TTC549 (cell line): ENCODE measurements around the gene PRMT2.
"Not testable (repeated sequence)": the region's sequence is repeated elsewhere in the genome, so short reads cannot be mapped to it uniquely, and the experiment has no call there.

ENCODE experiments used
- FAIRE-seq: peaks from 2 replicates; lab custom pipeline; 2012; peaks lifted over from hg19 to GRCh38; lab: Jason Lieb, UNC

The PRMT2 gene

DNA sequence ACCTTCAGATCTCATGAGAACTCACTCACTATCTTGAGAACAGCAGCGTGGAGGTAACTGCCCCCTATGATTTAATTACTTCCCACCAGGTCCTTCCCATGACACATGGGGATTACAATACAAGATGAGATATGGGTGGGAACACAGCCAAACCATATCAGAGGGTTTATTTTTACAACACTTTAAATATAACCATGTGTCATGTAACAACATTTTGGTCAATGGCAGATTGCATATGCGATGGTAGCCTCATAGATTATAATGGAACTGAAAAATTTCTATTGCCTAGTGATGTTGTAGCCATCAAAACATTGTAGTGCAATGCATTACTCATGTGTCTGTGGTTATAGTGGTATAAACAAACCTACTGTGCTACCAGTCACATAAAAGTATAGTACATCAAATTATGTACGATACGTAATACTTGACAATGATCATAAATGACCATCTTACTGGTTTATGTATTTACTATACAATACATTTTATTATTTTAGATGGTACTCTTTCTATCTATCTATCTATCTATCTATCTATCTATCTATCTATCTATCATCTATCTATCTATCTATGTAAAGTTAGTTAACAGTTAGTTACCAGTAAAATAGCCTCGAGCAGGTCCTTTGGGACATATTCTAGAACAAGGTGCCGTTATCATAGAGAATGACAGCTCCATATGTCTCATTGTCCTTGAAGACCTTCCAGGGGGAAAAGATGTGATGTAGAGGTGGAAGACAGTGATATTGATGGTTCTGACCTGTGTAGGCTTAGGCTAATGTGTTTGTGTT lies 18.0 kb upstream of the PRMT2 start:
- no peak for FAIRE-seq

DNA sequence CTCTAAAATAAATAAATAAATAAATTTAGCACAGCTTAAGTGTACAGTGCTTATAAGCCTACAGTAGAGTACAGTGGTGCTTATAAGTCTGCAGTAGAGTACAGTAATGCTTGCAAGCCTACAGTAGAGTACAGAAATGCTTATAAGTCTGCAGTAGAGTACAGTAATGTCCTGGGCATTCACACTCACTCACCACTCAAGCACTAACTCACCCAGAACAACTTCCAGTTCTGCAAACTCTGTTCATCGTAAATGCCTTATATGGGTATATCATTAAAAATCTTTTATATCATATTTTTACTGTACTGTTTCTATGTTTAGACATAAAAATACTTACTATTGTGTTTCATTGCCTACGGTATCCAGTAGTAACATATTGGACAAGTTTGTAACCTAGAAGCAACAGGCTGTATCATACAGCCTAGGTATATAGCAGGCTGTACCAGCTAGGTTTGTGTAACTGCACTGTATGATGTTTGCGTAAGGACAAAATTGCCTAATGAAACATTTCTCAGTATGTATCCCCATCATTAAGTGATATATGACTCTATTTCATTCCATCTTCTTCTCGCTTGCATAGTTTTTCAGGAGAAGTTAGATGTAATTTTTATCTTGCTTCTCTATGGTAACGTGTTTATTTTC lies 16.6 kb upstream of the PRMT2 start:
- FAIRE-seq, result no peak

DNA sequence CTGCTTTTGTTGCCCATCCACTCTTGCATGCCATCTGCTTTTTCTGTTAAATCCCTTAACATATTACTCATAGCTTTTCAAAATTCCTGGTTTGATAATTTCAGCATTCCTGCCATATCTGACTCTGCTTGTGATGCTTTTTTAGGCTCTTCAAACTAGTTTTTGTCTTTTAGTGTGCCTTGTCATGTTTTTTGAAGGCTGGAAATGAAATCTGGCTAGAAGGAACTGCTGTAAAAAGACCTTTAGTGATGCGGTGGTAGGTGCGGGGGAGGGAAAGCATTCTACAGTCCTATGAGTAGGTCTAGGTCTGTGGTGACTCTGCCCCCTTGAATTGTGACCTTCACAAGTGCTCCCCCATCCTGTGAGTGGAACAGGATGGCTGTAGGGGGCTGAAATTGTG lies 15.6 kb upstream of the PRMT2 start:
- no peak for FAIRE-seq

DNA sequence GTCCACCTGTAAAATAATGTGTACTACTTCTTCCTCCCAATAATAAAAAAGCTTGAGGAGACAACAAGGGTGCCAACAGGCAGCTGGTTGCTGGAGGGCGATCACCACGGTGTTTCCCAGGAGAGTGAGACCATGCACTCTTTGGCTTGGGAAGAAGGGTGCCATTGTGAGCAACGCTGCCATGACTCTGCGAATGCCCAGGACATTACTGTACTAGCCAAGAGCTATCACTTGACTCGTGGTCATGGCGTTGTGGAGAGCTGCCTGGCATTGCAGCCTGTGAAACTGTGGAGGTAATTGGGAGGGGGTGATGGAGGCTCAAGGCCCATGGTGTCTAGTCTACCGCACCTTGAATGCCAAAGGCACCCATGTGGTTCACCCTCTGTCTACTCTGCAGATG lies 14.6 kb upstream of the PRMT2 start:
- no peak for FAIRE-seq

- no peak for FAIRE-seq
Observed at GRCh38 chr21:46621457-46622182, 13.9 kb upstream of the PRMT2 start.

- no peak for FAIRE-seq
Observed at GRCh38 chr21:46622226-46622625, 13.2 kb upstream of the PRMT2 start.

GRCh38 chr21:46624050-46624449 lies 11.4 kb upstream of the PRMT2 start:
- no peak for FAIRE-seq

GRCh38 chr21:46625759-46626158 lies 9.7 kb upstream of the PRMT2 start:
- no peak for FAIRE-seq

DNA sequence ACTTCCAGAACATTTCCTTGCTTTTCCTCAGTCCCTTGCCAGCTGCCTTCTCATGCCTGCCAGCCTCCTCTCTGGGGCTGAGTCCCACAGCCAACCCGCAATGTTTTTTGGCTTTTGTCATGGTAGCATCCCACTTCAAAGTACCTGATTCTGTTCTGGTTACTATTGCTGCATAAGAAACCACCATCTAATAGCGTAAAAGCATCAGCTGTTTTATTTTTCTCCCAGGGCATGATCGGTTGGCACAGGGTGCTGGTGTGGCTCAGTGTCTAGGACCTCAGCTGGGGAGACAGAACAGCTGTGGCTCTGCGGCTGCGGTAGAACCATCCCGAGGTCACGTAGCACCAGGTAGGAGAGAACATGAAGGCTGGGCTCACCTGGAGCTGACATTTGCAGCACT lies 8.9 kb upstream of the PRMT2 start:
- no peak for FAIRE-seq

DNA sequence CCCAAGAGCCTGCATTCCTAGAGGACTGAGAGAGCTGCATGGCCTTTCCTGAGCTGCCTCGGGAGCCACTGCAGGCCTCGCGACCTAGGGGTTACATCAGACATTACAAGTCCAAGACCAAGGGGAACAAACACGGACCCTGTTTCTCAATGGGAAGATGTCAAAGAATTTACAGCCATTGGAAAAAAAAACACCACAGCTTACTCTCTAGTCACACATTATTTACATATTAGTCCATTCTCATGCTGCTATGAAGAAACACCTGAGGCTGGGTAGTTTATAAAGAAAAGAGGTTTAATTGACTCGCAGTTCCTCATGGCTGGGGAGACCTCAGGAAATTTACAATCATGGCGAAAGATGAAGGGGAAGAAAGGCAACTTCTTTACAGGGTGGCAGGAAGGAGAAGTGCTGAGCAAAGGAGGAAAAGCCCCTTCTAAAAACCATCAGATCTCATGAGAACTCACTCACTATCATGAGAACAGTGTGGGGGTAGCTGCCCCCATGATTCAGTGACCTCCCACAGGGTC lies 8.4 kb upstream of the PRMT2 start:
- FAIRE-seq, result no peak

GRCh38 chr21:46627726-46628125 lies 7.7 kb upstream of the PRMT2 start:
- no peak for FAIRE-seq

DNA sequence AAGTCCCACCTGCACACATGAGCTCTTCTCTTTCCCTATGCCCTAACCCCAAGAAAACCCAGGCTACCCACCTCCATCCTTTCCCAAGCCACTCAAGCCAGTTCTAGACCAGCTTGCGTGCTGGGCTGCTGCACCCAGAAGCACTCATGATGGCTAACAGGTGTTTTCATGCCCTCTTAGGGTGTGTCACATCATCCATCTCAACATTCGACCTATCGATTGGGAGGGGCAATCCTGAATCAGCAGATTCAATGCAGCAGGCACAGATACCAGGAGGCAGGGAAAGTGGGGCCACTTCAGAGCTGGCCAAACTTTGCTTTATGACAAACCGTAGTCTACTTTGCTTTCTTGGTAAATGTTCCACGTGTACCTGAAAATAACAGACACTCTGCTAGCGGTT lies 6.6 kb upstream of the PRMT2 start:
- FAIRE-seq, result no peak

DNA sequence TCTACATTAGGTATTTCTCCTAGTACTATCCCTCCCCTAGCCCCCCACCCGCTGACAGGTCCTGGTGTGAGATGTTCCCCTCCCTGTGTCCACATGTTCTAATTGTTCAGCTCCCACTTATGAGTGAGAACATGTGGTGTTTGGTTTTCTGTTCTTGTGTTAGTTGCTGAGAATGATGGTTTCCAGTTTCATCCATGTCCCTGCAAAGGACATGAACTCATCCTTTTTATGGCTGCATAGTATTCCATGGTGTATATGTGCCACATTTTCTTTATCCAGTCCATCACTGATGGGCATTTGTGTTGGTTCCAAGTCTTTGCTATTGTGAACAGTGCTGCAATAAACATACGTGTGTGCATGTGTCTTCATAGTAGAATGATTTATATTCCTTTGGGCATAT lies 4.6 kb upstream of the PRMT2 start:
- not testable (repeated sequence) for FAIRE-seq

DNA sequence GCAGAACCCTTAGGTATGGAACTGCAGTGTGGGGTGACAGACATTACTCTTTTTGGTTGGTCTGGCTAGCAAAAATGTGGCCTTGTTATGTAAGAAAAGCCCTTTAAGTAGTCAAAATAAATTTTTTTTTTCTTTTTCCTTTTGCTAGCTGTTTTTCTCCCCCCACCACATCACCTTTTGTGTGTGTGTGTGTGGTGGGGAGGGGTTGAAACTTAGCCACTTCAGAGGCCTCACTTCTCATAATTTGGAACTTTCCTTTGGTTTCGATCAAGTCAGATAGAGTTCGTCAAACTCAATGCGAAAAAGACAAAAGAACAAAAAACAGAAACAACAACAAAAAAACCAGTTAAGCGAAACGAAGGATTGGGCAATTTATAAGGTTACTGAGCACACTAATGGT lies 1.9 kb upstream of the PRMT2 start:
- FAIRE-seq, result no peak

GRCh38 chr21:46634427-46634826 lies 1.0 kb upstream of the PRMT2 start:
- no peak for FAIRE-seq

- no peak for FAIRE-seq
Observed at GRCh38 chr21:46634966-46635323, 529 bp upstream of the PRMT2 start.

- no peak for FAIRE-seq
Observed at GRCh38 chr21:46636181-46636512, 673 bp downstream of the PRMT2 start.

DNA sequence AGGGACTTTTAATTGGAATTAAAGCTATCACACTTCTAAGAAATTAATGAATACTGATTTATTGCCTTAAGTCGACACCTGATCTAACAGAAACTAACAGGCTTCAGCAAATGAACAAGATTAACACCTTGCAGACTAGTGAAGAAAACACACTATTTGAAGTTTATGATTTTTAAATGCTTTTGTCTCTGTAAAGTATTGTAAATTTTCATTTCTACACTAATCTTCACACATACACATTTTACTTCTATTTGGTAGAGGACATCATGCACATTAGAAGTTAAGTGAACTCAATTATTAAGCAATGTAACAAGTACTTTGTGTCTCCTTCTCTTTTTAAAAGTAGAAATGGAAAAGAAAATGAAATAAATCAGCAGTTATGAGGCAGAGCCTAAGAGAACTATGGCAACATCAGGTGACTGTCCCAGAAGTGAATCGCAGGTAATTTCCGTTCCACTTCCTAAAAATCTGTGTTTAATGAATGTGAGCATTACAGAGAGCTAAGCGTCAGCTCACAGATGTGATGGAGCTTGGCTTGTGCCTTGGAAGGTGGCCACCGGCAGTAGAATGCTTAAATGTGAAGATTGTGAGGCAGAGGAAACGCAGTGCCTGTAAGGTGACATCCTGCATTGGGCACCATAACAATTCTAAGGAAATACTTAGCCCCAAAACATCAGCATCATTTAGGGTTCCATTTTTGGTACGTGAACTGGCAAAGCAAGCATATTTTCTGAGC lies 1.2 kb downstream of the PRMT2 start:
- FAIRE-seq, result no peak

- FAIRE-seq, result no peak
Observed at GRCh38 chr21:46637952-46638746, 2.7 kb downstream of the PRMT2 start.

DNA sequence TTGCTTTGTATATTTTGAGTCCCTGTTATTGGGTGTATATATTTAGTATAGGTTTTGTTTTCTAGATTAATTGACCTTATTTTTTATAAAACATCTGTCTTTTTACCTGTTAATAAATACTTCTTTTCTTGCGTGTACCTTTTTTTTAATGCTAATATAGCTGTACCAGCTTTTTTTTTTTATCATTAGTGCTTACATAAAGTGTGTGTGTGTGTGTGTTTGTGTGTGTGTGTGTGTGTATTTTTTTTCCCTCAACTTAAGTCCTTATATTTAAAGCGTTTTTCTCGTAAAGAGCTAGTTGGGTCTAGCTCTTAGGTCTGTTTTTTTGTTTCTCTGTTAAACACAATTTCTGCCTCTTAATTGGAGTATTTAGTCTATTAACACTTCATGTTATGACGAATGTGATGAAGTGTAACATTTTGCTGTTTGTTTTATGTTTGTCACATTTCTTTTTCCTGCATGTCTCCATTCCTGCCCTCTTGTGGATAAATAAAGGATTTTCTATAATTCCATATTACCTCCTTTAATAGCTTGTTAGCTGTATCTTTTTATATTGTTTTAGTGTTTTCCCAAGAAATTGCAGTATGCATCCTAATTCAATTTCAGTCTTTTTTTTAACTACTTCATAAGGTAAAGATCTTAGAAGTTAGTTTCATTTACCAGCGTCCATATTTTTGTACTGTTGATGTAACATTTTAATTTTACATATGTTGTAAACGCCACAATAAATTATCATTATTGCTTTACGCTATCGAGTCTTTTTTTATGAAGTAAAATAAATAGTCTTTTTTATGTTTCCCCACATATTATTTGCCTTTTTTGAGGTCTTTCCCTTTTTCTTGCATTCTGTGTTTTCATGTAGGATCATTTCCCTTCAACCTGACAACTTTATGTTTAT lies 4.3 kb downstream of the PRMT2 start:
- FAIRE-seq, result no peak

GRCh38 chr21:46641656-46642055 lies 6.2 kb downstream of the PRMT2 start:
- no peak for FAIRE-seq
